HG03097 (cell line): ENCODE results near the gene NDUFS6.
"Not testable (repeated sequence)": the region's sequence is repeated elsewhere in the genome, so short reads cannot be mapped to it uniquely, and the experiment has no call there.

Source experiments
- ATAC-seq: cut with Tn5 transposase; IDR thresholded peaks from one replicate; pipeline ENCODE4 v1.9.1; 2021; ENCODE audit not compliant: unreplicated experiment, low FRiP score

Gene NDUFS6

GRCh38 chr5:1830571-1831228 is 29.5 kb downstream of the NDUFS6 start:
- ATAC-seq, result no peak

DNA sequence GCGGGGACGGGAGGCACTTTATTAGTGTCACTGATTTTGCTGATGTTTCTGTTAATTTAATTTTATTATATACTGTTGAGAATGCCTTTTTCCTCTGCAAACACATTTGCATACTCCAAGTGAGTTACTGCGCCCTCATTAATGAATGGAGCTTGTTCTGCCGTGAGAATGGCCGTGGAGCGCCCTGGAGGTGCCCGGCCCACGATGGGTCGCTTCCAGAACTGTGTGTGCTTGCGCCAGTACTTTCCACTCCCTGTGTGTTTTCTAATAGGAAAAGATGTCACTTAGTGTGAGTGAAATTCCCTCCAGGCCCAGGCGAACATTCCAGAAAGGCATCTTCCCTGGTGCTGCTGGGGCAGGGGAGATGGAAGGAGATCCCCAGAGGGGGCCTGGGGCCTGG is 30.1 kb downstream of the NDUFS6 start:
- no peak for ATAC-seq

DNA sequence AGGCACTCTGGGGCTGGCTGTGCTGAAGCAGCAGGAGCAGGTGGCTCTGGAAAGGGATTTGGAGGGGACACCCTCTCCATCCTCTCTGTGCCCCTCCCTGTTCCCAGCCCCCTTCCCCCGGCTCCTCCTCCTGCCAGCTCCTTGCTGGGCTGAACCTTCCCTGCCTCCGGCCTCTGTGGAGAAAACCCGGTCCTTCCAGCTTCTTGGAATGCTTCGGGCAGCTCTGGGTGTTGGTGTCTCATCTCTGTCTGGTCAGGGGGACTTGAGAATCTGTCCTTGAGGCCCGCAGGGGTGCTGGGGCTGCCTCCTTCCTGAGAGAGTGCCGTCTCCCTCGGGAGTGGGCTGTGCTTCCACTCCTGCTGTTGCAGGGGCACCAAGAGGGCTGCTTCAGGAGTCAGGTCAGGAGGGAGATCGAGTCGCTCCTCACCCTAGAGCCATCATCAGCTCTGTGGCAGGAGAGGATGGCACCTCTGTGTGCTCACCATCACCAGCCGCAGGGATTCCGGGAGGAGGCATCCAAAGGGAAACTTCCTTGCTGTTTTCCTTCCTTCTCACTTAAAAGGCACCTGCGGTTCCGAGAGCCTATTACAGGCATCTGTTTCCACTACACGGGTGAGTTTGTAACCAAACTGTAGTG is 30.6 kb downstream of the NDUFS6 start:
- ATAC-seq, result no peak

GRCh38 chr5:1832511-1833250 is 31.5 kb downstream of the NDUFS6 start:
- no peak for ATAC-seq

DNA sequence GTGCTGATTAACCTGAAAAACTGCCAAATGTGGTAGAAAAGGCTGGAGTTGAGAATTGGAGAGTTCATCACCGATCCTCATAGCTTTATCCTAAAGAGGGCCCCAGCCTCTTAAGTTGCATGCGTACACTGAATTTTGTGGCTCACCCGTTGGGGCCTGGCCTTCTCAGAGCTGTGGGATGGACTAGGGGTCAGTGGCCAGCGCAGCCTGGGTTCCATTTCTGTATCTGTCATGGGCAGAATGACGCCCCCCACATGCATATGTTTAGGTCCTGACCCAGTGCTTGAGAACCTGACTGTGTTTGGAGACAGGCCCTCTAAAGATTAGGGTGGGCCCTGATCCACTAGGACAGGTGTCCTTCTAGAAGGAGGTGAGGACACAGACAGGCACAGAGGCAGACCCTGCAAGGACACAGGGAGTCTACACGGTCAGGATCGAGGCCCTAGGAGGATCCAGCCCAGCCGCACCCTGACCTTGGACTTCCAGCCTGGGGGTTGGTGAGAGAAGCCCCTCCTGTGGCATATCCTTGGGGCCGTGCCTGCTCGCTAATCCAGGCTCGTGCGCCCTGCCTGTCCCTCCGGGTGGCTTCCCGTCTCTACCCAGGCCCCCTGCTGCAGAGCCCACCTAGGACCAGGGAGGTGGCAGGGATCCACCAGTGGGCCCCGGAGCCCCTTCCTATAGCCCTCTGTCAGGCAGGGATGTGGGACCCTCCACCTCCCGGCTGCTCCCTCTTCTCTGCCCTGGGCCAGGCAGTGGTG is 32.2 kb downstream of the NDUFS6 start:
- ATAC-seq, result no peak

GRCh38 chr5:1834022-1834551 is 32.9 kb downstream of the NDUFS6 start:
- ATAC-seq, result no peak

- ATAC-seq, result no peak
These were observed 33.7 kb downstream of the NDUFS6 start for GRCh38 chr5:1834721-1835429.

DNA sequence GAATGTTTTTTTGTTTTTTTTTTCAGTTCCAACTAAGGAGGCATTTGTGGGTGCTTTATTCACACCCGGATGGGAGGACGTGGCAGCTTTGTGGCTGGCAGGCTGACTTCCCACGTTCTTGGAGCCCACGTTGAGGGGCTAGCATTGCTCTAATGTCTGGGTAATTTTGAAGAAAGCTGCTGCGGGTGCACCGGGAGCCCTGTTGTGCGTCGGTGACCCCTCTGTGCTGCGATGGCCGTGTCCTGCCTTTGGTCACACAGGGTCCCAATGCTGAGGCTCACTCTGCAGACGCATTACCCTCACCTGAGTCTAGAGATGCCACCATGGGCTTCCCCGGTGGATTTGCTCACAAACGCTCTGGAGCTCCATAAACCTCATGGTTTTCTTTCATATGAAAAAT is 34.2 kb downstream of the NDUFS6 start:
- ATAC-seq, result no peak

DNA sequence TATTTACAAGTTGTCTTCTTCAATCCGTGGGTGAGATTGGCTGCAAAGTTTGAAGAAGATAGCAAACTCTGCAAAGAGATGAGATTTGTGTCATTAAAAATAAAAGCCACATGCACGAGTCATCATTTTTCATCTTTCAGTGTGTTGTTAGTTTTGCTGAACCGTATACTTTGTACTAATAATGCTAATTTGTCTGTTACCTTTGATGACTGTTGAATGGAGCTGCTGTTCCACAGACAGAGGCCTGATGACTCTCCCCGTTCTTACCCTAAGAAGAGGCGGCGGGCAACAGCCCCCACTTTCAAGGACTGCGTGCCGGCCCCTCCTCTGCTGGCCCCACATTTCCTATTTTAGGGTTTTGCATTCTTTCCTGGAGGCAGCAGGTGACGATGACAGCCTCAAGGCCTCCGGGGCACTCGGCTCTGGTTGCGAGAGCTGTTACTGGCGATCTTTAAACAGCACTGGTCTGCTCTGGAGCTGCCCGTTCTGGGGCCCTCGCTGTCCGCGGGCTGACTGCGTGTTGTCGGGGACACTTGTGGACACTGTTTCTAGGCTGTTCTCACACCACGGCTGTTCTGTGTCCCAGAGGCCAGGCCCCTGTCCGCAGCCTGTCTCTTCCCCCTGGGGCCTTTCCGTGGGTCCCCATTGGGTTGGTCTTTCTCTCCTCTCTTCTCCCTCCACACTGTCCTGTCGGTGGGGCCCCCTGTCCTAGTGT is 35.1 kb downstream of the NDUFS6 start:
- ATAC-seq, result no peak

DNA sequence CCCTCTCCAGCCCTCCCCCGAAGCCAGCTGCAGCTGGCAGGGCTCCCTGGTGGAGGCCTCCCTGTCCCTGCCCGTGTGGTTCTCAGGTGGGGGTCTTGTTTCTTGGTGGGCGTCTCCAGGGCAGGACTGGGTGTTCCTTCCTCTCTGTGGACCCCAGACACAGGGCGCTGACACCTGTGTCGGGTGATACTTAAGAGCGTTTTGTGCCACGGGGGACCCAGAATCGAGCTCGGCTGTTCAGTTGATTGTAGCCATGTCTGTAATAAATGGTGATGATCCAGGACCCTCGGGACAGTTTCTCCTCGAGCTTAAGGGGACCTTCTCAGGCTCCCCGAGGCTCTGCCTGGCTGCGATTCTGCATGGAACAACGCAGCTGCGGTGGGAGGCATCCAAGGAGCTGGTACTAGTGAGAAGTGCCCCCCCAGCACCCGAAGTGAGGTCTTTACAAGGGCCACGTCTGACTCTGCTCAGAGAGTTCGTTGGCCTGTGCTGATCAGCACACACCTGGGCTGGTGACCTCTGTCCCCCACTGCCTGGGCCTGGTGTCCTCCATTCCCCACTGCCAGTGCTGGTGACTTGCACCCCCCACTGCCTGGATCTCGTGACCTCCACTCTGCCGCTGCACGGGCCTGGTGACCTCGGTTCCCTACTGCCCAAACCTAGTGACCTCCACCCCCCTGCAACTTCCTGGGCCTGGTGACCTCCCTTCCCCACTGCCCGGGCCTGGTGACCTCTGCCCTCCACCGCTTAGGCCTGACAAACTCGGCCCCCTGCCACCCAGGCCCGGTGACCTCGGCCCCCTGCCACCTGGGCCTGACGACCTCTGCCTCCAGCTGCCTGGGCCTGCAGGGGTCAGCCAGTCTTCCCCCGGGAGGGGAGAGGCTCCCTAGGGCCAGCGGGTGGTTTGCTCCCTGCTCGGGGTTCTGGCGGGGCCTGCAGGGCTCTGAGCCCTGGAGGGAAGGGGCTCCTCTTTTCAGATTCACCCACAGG is 36.0 kb downstream of the NDUFS6 start:
- no peak for ATAC-seq

GRCh38 chr5:1838013-1838412 is 36.8 kb downstream of the NDUFS6 start:
- no peak for ATAC-seq

DNA sequence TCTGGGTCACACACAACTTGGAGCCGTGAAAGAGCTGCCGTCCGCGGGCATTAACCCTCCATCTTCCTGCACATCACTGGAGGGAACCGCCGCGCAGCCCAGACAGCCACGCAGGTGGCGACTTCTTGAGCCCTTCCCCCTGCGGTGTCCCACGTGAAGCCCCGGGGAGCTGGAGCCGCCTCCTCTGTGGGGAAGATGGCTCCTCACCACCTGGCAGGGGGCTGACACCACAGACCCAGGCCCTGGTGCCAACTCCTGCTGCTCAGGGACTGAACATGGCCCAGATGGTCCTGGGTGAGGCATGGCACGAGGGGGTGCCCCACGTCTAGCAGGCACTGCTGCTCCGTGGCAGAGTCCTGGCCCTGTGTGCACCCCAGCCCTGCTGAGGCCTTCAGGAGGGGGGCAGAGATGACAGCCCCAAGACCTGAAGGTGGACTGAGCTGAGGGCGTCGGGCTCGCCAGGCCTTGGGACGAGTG is 38.9 kb downstream of the NDUFS6 start:
- ATAC-seq, result no peak

DNA sequence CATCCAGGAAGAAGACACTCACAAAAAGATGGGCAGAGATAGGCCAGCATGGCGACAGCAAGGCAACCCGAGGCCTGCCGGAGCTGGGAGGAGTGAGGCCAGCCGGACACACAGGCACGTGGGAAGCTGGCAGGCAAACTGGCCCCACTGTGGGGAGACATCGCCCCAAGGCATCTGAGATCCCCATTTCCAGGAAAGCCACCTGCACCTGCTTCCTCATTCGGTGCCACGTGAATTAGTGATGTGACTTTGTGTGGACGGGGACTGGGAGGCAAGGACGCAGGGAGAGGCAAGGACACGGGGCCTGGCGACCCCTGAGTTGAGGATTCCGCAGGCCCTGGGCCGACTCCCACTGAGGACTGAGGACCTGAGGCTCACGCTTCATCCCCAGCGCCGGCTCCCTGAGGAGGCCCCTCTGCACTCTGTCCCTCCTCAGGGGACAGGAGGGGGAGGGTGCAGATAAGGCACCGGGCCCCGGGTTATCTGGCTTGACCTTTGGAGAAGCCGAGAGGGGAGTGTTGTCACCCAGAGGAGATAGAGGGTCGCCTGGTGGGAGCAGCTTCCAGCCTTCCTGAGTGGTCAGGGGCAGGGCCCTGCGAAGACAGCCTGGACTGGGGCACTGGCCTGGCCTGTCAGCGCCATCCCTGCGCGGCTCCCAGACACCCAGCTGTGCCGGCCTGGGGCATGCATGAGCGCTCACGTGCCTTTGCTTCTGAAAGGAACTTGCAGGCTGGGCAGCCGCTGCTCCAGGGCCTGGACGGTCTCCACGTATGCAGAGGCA is 39.7 kb downstream of the NDUFS6 start:
- no peak for ATAC-seq

DNA sequence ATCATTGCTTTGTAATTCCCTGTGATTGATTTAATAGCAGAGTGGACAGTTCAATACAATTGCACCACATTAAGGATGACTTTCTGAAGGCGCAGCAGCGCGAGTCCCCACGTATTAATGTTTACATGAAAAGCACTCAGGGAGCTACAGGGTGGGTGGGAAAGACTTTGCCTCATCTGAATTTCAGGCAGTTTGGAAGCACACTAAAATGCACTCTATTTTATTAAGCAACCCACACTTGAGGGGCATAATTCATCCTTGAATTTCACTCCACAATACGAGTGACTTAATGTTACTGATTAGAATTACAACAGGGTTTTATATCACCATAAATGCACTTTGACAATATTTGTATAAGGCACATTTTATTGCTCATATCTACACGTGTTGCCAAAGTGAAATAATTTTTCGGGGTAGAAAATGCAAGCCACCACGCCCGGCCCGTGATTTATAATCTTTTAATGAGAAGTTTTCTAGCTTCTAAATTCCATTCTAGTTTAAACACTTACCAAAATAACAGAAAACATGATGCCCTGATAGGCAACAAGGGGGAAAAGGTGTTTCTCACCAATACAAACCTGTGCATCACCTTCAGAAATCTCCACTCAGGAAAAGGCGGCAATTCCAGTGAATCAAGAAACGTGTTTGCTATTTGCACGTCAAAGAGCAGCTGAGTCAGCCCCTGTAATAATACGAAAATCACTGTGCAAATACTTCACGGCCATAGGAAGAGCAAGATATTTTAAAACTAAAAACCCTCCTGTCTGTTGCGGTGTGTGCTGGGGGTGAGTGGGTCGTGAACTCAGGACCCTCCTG is 41.0 kb downstream of the NDUFS6 start:
- ATAC-seq, result no peak

DNA sequence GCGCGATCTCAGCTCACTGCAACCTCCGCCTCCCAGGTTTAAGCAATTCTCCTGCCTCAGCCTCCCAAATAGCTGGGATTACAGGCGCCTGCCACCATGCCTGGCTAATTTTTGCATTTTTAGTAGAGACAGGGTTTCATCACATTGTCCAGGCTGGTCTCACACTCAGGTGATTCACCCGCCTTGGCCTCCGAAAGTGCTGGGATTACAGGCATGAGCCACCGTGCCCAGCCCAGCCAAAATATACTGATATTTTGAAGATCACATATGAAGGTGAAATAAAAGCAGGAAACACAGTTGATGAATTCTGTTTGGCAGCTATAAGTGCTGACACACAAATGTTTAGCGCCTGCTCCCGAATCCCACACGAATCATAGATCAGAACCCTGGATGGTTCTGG is 42.6 kb downstream of the NDUFS6 start:
- not testable (repeated sequence) for ATAC-seq

DNA sequence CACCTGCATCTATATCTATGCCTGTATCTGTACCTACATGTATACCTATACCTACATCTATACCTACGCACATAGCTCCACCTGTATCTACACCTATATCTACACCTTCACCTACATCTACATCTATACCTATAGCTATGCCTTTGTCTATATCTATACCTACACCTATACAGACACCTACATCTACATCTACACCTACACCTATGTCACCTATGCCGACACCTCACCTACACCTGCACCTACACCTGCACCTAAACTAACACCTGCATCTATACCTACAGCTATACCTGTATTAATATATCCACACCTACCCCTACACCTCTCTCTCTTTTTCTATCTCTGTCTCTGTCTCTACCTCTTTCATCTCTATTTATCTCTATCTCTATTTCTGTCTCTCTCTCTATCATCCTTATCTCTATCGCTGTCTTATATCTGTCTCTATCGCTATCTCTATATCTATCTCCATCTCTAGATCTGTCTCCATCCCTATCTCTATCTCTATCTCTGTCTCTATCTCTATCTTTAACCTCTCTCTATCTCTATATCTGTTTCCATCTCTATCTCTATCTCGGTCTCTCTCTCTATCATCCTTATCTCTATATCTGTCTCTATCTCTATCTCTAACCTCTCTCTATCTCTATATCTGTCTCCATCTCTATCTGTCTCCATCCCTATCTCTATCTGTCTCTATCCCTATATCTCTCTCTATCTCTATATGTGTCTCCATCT is 43.7 kb downstream of the NDUFS6 start:
- ATAC-seq, result no peak
